B cell (primary cell): ENCODE data around the gene XPC. TPM values are rescaled to one million over a fixed set of nuclear protein-coding genes. Genes with fewer than 3 reads are reported as not detected.

ENCODE experiments used
- ATAC-seq: fragments of 200-7000 bp; cut with Tn5 transposase; one replicate; pipeline ENCODE4 v1.10.0; 2021; ENCODE audit warnings: low read depth, mild to moderate bottlenecking, moderate number of reproducible peaks, moderate library complexity
- CTCF ChIA-PET: fragments of 350-600 bp; sonication (Branson Sonifier 250); formaldehyde crosslinking; loops from one replicate; lab custom pipeline; 2021; ENCODE audit warnings: antibody characterized with exemption, inconsistent platforms; lab: Charles Lee
- POLR2A ChIA-PET: fragments of 350-600 bp; sonication (Branson Sonifier 250); formaldehyde crosslinking; loops from one replicate; lab custom pipeline; 2021; ENCODE audit warnings: antibody characterized with exemption; lab: Charles Lee
- DNase-seq: peaks from one replicate; pipeline ENCODE4 v3.0.0; 2013
- H2AFZ ChIP-seq: 2 replicates; pipeline ENCODE4 v1.6.1; 2012; ENCODE audit warnings: mild to moderate bottlenecking, low read depth, low read length; ENCODE audit not compliant: insufficient read depth, poor library complexity, severe bottlenecking
- H3K27ac ChIP-seq, 2 donors: 1 replicate in 1 of 2; 2 replicates in 1 of 2; pipeline ENCODE4 v1.5.1; 2012 to 2013; ENCODE audit warnings: low read length in 2 of 2, mild to moderate bottlenecking in 2 of 2, moderate library complexity in 1 of 2
- H3K27me3 ChIP-seq, 4 experiments: fragments of 200-600 bp in 1 of 4; sonication (generic) in 1 of 4; replicated peaks in 1 of 4; 1 replicate in 2 of 4; 2 replicates in 2 of 4; pipeline versions ENCODE4 v1.6.1 to v1.7.0; 2013 to 2016; ENCODE audit warnings: low read length in 3 of 4, mild to moderate bottlenecking in 2 of 4, mixed read lengths in 1 of 4, moderate library complexity in 1 of 4; ENCODE audit not compliant: insufficient read depth in 4 of 4, control insufficient read depth in 3 of 4; ENCODE audit errors: control extremely low read depth in 1 of 4
- H3K36me3 ChIP-seq, 2 experiments: replicated peaks in 1 of 2; 1 replicate in 1 of 2; 2 replicates in 1 of 2; pipeline versions ENCODE4 v1.6.1 to v1.7.1; 2013; ENCODE audit warnings: low read length in 1 of 2; ENCODE audit not compliant: insufficient read depth in 2 of 2, control insufficient read depth in 1 of 2; ENCODE audit errors: control extremely low read depth in 1 of 2, extremely low read depth in 1 of 2
- H3K4me1 ChIP-seq, 2 donors: fragments of 200-600 bp in 1 of 2; sonication (generic) in 1 of 2; 1 replicate in 1 of 2; 2 replicates in 1 of 2; pipeline versions ENCODE4 v1.5.1 to v1.6.1; 2013 to 2017; ENCODE audit warnings: low read length in 2 of 2; ENCODE audit not compliant: control insufficient read depth in 2 of 2, insufficient read depth in 2 of 2
- H3K4me2 ChIP-seq: replicated peaks from 2 replicates; pipeline ENCODE3; 2012; ENCODE audit warnings: mild to moderate bottlenecking, low read depth, low read length; ENCODE audit not compliant: poor library complexity, severe bottlenecking
- H3K4me3 ChIP-seq, 5 experiments: fragments of 200-600 bp in 1 of 5; sonication (generic) in 1 of 5; 1 replicate in 3 of 5; 2 replicates in 2 of 5; pipeline versions ENCODE4 v1.5.1 to v1.7.0; 2011 to 2016; ENCODE audit warnings: low read length in 4 of 5, mild to moderate bottlenecking in 4 of 5, low read depth in 2 of 5, control low read depth in 1 of 5, moderate library complexity in 1 of 5; ENCODE audit not compliant: insufficient read depth in 1 of 5; ENCODE audit errors: control extremely low read depth in 1 of 5, extremely low read depth in 1 of 5
- H3K79me2 ChIP-seq: fragments of 200-600 bp; sonication (generic); one replicate; pipeline ENCODE4 v1.6.0; 2016; ENCODE audit warnings: low read length; ENCODE audit not compliant: control insufficient read depth, insufficient read depth
- H3K9ac ChIP-seq: fragments of 200-600 bp; sonication (generic); 2 replicates; pipeline ENCODE4 v1.6.1; 2017; ENCODE audit warnings: mild to moderate bottlenecking, low read length, moderate library complexity
- H3K9me3 ChIP-seq, 3 donors: one replicate each; pipeline versions ENCODE4 v1.6.1 to v1.7.1; 2013; ENCODE audit warnings: low read length in 2 of 3; ENCODE audit not compliant: control insufficient read depth in 2 of 3, insufficient read depth in 1 of 3; ENCODE audit errors: control extremely low read depth in 1 of 3
- H4K20me1 ChIP-seq: 2 replicates; pipeline ENCODE4 v1.6.0; 2012; ENCODE audit warnings: mild to moderate bottlenecking, low read length; ENCODE audit not compliant: insufficient read depth, control insufficient read depth, poor library complexity, severe bottlenecking
- H3K27ac Mint-ChIP-seq: one replicate; pipeline ENCODE4 v1.8.0; 2021; ENCODE audit warnings: mixed read lengths
- H3K27me3 Mint-ChIP-seq: one replicate; pipeline ENCODE4 v1.8.0; 2021; ENCODE audit warnings: mixed read lengths
- H3K4me1 Mint-ChIP-seq: one replicate; pipeline ENCODE4 v1.8.0; 2021; ENCODE audit warnings: mixed read lengths
- H3K4me3 Mint-ChIP-seq: one replicate; pipeline ENCODE4 v1.8.0; 2021; ENCODE audit warnings: mixed read lengths
- H3K9me3 Mint-ChIP-seq: one replicate; pipeline ENCODE4 v1.8.0; 2022; ENCODE audit warnings: mixed read lengths; ENCODE audit not compliant: insufficient read depth
- EZH2 ChIP-seq: IDR thresholded peaks from 2 replicates; pipeline ENCODE4 v1.6.1; 2012; ENCODE audit warnings: borderline replicate concordance, low read depth, mild to moderate bottlenecking, moderate library complexity, low read length; ENCODE audit not compliant: insufficient read depth, poor library complexity, severe bottlenecking
- WGBS: methylation state at CpG from one replicate; pipeline ENCODE4 v1.1.5; 2013; ENCODE audit warnings: missing lambda C conversion rate; ENCODE audit not compliant: insufficient coverage; 5-methylcytosine and 5-hydroxymethylcytosine counted together
- intact Hi-C: fragments of 100-400 bp; cut with micrococcal nuclease; formaldehyde crosslinking; loops from one replicate; pipeline ENCODE4 v1.10.0; 2022
- polyA plus RNA-seq: library from polyadenylated mRNA; depleted of rRNA; stranded (reverse); fragments of >200 nt; gene quantifications from 2 replicates; pipeline ENCODE4 v1.2.3, GENCODE V29; 2012
- total RNA-seq, 2 donors: library from RNA; stranded (reverse); fragments of 120-200 nt in 1 of 2; gene quantifications; 1 replicate in 1 of 2; 2 replicates in 1 of 2; pipeline versions ENCODE4 v1.2.3 to v1.2.4, GENCODE V29; 2013 to 2022
- TF ChIP-seq, protein P1 (sequence below): fragments of 200-600 bp; IDR thresholded peaks from one replicate; pipeline ENCODE4 v1.8.0; 2022; ENCODE audit warnings: antibody characterized with exemption, mild to moderate bottlenecking

XPC gene
- total and polyA plus RNA-seq, 2 donors (not counting 1 experiment from before 2014, with no cell fraction given), result 22.5 to 67.6 TPM

DNA sequence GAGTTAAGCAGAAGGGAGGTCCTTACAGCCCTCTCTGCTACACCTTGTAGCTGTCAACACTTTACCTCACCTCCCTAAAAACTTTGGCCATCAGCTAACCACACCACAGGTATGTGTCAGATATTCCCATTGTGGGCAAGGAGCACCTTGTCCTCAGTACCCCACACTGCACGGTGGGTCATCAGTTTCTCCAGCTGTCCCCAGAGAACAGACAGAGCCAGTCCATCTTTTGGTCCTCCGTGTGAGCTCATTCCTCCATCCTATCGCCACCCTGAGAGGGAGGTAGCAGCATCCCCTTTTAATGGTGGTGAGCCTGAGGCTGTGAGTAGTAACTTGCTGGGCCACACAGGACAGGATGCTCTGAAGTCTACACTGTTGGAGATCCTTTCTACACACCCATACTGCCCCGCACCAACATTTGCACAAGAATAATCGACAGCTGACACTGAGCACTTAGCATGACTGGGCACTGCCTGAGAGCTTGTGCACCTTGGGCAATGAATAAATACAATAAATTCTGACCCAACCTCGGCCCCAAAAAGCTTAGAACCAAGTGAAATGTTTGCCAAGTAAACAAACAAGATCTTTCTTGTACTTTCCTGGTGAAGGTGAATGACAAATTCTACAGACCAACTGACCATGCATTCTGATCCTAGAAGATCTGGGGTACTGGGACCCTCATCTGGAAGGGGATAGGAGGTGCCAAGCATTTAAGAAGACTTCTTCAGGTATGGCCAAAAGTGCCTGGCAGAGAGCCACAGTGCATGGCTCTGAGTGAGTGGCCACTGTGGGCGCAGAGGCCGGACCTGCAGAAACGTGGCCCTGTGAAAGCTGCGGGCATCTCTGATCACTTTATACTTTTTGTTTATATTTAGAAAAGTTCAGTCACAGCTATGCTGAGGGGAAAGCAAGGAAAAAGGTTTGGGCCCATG lies 60.7 kb downstream of the XPC start:
- no peak for DNase-seq
- no peaks in the 10 kb centered on the region for H4K20me1 ChIP-seq
- intact Hi-C loops, result no loop called here
- Mint-ChIP-seq H3K4me1 (peaks cover 7% of the 10 kb centered on the region), H3K27ac (no peak overlapping the region), H3K9me3 (no peaks in the 10 kb centered on the region), H3K4me3 (no peak overlapping the region), H3K27me3 (no peaks in the 10 kb centered on the region)
- peaks cover 3 to 49% of the 10 kb centered on the region in 2 experiments for H3K36me3 ChIP-seq
- H3K4me1 ChIP-seq, result no peaks in the 10 kb centered on the region
- no peak overlapping the region for H3K4me2 ChIP-seq
- H2AFZ ChIP-seq, result no peak overlapping the region
- POLR2A ChIA-PET, result no interaction called here
- CTCF ChIA-PET, result no interaction called here
- 100% methylated on average over 5 of the region's 10 CpGs for WGBS
- H3K79me2 ChIP-seq, result peaks cover 29% of the 10 kb centered on the region
- no peaks in the 10 kb centered on the region for H3K27me3 ChIP-seq
- H3K9me3 ChIP-seq, result no peaks in the 10 kb centered on the region
- no peak for TF ChIP-seq EZH2
- TF ChIP-seq, protein P1, sequence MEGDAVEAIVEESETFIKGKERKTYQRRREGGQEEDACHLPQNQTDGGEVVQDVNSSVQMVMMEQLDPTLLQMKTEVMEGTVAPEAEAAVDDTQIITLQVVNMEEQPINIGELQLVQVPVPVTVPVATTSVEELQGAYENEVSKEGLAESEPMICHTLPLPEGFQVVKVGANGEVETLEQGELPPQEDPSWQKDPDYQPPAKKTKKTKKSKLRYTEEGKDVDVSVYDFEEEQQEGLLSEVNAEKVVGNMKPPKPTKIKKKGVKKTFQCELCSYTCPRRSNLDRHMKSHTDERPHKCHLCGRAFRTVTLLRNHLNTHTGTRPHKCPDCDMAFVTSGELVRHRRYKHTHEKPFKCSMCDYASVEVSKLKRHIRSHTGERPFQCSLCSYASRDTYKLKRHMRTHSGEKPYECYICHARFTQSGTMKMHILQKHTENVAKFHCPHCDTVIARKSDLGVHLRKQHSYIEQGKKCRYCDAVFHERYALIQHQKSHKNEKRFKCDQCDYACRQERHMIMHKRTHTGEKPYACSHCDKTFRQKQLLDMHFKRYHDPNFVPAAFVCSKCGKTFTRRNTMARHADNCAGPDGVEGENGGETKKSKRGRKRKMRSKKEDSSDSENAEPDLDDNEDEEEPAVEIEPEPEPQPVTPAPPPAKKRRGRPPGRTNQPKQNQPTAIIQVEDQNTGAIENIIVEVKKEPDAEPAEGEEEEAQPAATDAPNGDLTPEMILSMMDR, result no peak
- H3K9ac ChIP-seq, result no peak overlapping the region
- H3K4me3 ChIP-seq, result no peak overlapping the region
- no peak overlapping the region for H3K27ac ChIP-seq
- ATAC-seq, result no peak

DNA sequence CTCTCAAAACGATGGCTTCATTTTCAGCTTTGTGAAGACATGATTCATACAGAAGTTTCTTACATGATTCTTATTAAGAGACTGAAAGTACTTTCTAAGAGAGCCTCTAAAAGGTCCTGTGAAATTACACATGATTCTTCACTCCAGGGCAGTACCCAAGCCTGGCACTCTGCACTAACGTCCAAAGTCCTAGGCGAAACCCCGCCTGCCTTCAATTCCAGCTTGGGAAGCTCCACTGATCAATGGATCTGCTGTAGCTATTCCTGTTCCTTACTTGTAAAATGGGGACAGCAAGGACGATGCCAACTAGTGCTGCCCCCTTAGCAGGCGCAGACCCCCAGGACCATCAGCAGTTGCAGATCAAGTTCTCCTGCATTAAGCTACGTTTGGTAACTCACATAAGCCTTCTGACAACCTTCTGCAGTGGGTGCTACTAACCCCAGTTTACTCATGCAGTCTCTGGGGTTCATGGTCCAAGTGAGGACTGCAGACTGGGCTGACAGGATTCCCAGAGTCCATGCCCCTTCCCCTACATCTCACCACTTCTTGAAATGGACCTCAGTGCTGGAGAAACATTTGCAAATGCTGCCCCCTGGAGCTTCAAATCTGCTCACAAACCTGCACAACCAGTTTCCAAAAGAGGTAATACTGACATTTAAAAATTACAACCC lies 64.3 kb downstream of the XPC start:
- POLR2A ChIA-PET, result no interaction called here
- Mint-ChIP-seq H3K9me3 (no peaks in the 10 kb centered on the region), H3K27me3 (no peaks in the 10 kb centered on the region), H3K4me3 (no peak overlapping the region), H3K27ac (no peak overlapping the region), H3K4me1 (no peaks in the 10 kb centered on the region)
- intact Hi-C loops, result no loop called here
- ATAC-seq (no peak), DNase-seq (no peak)
- Histone ChIP-seq H3K36me3 (peaks cover 7 to 56% of the 10 kb centered on the region in 2 experiments), H3K4me2 (no peak overlapping the region), H3K9me3 (no peaks in the 10 kb centered on the region), H3K4me3 (no peak overlapping the region), H4K20me1 (no peaks in the 10 kb centered on the region), H3K27me3 (no peaks in the 10 kb centered on the region), H3K27ac (no peak overlapping the region), H3K9ac (no peak overlapping the region), H2AFZ (no peak overlapping the region), H3K4me1 (no peaks in the 10 kb centered on the region), H3K79me2 (peaks cover 4% of the 10 kb centered on the region)
- CTCF ChIA-PET, result no interaction called here
- 94% methylated on average over 6 of the region's 7 CpGs for WGBS
- TF ChIP-seq, protein P1, result no peak
- no peak for TF ChIP-seq EZH2
